SH-SY5Y (cell line): Measurements from ENCODE around the gene C11orf68.

Experiments
- GATA2 ChIP-seq: IDR thresholded peaks from 2 replicates; pipeline ENCODE4 v1.6.1; 2011; ENCODE audit warnings: mild to moderate bottlenecking, low read depth, low read length
- GATA3 ChIP-seq: IDR thresholded peaks from 2 replicates; pipeline ENCODE4 v1.6.1; 2011; ENCODE audit warnings: low read depth, mild to moderate bottlenecking, low read length, moderate library complexity

DNA sequence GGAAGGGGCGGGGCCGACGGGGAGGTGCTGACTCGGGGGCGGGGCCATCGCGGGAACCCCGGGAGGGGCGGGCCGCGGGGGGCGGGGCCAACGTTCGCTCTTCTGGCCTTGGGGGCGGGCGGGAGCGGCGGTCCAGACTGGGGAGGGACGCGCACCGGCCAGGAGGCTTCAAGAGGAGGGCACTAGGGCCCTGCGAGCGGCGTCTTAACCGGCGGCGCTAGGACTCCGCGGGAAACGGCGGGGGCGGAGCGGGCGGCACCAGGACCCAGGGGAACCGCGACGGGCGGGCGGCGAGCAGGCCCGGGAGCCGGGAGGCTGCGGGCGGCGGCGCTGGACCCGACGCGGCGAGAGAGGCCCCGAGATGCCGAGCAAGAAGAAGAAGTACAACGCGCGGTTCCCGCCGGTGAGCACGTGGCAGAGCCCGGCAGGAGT, 295 bp upstream of the C11orf68 start, which contains the start of gene DRAP1:
- TF ChIP-seq GATA2 (no peak), GATA3 (no peak)
